Activated gamma-delta T cell treated with anti-CD3 and anti-CD28 coated beads, Interleukin-2, amount 50 U/mL, for 16 hours (primary cell): ENCODE results near the gene SUFU.

Source experiments
- DNase-seq: peaks from one replicate; pipeline ENCODE4 v3.0.0-alpha.2; 2020; ENCODE audit warnings: low read depth

The SUFU gene

DNA sequence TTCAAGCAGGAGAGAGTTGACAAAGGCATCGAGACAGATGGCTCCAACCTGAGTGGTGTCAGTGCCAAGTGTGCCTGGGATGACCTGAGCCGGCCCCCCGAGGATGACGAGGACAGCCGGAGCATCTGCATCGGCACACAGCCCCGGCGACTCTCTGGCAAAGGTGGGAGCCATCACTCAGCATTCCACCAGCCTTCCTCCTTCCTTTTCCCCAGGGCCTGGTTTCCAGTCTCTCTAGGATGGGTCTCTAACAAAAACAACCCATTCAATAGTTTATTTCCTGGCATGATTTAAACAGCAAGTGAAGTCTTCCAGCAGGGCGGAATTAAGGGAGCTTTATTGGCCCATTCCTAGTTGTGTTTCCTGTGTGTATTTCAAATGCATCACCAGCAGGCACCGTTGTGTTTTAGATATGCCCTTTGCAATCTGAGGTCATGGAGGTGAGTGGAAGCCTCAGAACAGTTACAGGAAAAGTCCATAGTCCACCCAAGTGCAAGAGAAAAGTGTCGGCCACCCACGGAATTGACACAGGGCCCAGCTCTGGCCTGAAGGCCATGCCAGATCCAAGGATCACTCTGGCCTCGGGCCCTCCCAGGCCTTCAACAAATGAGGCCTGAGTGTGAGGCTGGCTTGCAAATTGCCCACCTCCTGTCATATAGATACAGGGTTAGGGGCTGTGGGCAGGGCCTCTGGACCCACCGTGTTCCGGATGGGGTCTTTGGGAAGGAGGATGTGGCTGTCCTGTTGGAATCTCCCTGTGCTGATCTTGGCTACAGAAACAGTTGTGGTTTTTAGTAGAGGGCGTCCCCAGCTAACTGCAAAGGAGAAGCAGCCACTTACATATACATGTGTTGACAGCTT, 93.6 kb downstream of the SUFU start:
- DNase-seq = no peak

DNA sequence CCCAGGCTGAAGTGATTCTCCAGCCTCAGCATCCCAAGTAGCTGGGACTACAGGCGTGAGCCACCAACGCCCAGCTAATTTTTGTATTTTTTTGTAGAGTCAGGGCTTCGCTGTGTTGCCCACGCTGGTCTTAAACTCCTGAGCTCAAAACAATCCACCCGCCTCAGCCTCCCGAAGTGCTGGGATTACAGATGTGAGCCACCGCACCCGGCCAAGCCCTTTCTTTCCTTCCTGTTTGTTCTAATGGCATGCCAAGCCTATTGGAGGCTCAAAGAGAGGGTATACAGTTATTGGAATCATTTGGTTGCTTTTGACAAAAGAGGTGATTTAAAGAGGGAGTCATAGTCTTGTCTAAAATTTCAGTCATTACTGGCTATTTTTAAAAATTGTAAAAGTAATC, 94.5 kb downstream of the SUFU start:
- no peak for DNase-seq

DNA sequence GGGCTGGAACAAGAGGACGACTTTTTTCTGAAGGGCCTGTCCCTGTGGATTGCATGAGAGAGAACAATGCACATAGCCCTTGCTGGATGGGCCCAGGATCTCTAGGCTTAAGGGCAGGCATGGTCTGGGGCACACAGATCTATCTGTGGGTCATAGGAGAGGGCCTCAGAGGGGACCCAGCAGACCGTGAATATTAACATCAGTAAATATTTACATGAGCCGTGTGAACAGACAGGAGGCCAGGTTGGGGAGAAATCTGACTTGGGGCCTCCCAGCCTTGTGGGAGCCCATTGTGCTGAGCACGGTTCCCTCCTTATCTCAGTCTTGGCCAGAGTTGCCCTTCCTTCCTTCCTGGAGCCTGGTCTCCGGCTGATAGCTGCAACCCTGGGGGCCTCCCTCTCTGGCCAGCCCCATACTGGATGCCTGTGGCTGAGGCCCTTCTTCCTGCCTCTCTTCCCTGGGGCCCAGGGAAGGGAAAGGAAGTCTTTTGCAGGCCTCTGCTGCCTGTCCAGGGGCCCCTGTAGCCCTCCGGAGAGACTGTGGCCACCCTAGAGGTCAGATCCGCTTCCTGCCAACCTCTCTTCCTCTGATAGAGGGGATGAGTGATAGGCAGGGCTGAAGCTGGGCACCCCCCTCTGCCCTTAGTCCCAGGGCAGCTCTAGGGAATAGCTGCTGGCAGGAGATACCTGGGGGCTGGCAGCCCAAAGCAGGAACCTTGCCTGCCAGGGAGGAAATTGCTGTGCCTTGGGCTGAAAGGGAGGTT, 96.0 kb downstream of the SUFU start:
- DNase-seq = no peak

DNA sequence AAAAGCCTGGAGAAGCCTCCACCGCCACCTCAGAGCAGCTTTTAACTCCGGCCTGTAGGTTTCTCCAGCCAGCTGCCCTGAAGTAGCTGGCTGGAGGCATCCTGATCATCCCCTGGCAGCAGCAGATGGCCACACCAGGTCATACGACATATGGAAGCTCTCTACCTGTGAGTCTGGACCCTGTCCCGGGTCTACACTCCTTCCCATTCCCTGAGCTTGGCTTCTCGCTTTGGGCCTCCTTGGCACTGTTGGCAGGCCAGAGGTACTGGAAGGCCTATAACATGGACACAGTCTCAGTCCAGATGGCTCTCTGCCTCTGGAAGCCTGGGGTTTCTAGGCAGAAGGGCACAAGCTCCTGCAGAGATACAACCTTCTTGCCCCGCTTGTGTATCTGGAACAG, 97.0 kb downstream of the SUFU start:
- no peak for DNase-seq

DNA sequence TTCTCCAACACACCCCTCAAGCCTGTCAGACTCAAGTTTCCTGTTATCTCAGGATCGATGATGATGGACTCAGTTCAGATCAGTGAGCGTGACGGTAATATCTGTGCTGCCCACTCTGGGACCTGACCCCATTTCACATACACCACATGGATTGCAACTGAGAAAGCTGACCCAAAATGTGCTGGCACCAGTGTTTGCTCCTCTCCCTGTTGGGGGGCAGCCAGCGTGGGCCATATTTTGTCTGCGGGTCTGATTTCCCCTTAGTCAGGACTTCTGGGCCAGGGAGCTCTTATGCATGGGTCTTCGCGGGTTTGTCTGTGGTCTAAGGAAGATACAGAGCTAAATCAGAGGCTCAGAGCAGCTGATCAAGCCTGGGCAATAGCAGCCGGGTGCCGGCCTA, 97.9 kb downstream of the SUFU start:
- no peak for DNase-seq

DNA sequence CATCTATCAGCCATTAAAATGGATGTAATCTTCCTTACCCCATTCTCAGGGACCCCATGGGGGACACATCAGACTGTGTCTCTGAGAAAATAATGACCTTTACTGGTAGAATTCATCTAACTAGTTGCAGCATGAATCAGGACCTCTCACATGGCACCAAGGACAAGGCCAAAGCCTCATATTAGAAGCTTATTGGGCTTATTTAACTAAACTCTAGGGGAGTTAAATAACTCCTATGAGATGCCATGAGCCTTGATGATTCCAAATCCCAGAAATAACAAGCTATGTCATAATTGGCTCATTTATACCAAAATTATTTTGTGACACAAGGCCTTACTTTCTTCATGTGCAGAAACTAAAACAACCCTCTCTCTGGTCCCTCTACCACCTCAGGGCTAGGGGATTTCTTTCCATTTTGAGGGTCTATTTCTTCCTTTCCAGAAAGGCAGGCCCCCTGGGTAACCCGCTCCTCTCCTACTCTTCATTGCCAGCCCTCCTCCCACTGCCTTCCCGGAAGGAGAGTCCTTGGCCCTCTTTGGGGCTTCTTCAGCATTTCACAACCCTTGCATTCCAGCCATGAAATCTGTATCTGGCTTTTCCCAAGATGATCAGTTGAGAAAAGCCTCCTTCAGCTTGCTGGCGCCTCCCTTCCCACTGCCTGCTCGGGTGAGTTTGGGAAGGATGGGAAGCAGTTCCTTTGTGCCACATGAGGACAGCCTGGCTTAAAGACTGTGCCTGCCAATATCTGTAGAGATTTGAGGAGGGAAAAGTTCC, 98.7 kb downstream of the SUFU start:
- no peak for DNase-seq

DNA sequence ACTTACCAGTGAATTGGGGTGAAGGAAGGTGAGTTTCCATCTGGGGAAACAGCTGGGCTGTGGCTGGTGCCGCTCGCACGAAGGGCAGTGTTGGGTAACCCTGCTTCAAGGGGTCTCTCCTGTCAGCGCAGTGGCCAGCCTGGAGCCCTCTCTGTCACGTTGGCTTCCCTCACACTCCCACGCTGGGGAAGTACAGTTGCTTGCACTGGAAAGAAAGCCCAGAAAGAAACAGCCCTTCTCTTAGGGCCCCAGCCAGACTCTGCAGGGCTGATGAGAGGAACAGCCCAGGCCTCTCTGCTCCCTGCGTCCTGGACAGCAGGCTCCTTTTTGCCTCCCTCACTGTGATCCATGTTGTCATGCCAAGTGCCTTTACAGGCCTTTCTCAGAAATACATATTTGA, 100.2 kb downstream of the SUFU start:
- DNase-seq = no peak

DNA sequence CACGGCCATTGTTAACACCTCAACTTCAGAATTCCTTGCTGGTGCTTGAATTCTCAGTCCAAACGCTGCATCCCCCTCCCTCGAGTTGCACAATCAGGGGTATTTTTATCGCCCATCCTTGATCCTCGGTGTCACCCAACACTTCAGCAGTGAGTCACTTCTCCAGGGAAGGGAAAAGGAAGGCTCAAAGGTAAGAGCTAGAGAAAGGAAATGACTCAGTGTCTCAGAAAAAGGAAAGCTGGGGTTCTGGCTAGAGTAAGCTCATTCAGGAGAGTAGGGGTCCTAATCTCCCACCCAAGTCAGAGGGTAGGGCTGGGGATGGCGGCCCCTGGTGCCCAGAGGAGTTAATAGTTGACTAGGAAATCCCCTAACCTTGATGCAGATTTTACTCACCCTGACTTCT, 100.7 kb downstream of the SUFU start:
- no peak for DNase-seq

DNA sequence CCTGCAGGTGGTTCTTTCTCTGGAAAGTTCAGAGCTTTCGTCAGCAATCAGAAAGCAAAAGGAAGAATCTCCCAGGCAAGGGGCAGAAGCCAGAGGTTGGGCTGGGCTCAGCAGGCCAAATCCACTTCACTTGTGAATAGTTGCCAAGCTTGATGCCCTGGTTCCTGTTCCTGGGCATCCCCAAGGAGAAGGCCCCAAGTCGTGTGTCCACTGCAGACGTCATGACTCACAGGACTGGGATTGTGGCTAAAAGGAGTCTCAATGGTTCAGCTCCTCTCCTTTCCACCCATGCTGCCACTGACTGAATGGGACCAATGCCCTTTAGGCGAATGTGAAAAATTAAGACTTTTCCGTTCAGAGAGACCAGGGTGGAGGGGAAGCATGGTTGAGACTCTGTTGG, 101.9 kb downstream of the SUFU start:
- no peak for DNase-seq

DNA sequence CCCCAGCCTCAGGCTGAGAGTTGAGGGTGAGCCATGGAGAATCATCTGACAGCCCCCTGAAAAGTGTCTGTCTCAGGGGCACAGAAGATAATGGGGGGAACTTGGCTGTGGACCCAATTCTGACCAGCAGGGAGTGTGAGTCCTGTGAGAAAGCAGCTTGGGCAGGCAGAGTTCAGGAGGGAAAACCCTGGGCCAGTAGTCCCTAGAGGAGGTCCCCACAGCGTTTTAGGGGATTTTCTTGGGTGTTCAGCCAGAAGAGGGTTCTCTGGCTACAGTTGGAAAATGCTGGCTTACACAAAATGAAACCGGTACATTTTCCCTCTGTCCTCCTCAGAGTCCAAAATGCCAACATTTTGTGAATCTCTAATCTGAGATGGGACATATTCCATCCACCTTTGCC, 104.7 kb downstream of the SUFU start:
- DNase-seq = no peak

DNA sequence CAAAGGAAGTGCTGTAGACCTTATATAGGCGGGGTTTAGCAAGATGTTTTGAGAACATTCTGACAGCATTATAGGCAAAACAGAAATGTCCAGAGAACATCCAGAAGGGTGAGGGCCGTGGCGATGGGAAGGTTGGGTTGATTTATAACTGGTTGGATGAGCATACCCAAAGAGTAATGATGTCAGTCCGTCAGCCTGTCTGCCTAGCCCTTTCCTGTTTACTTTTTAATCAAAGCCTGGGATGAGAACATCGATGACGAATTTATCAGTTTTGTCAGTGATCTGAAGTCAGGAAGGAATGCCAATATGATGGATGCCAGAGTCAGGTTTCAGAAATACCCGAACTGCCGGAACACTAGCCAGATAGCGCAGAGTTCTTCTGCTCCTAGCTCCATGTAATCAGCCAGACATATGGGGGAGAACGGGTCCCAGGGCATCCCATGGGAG, 106.7 kb downstream of the SUFU start:
- no peak for DNase-seq

DNA sequence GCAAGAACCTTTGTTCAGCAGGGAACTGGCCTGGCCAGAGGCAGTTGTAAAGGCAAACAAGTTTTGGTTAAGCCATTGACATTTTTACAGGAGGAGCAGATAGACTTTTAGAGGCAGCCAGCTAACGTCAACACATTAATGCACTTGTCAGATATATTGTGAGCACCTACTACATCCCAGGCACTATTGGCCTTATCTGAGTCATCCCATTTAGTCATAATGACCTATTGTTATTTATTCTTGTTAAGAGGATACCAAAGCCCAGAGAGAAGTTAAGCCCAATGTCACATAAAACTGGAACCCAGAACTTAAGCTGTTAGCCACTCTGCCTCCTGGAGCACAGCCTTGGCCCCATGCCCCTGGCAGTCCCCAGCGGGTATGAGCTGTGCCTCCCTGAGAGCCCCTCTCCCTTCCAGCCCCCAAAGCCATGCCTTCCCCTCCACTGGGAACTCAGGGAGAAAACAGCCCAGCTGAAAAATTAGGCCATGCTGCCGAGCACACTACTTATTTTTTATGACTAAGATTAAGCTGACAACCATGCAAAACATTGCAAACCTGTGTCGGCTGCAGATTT, 107.8 kb downstream of the SUFU start:
- DNase-seq = no peak

DNA sequence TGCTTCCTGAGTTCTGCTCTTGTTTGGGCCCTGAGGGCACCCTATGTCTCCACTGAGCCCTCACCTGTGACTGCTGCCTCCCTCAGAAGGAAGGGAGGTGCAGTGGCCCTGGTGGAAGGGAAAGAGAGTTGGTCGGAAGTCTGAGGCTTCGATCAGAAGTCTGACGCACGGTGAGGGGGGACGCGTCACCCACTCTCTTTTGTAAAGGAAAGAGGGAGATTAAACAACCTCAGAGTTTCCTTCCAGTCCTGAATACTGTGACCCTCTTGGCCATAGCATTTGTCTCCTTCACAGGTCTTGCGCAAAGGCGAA, 109.1 kb downstream of the SUFU start:
- peak; percentile 31 for DNase-seq

DNA sequence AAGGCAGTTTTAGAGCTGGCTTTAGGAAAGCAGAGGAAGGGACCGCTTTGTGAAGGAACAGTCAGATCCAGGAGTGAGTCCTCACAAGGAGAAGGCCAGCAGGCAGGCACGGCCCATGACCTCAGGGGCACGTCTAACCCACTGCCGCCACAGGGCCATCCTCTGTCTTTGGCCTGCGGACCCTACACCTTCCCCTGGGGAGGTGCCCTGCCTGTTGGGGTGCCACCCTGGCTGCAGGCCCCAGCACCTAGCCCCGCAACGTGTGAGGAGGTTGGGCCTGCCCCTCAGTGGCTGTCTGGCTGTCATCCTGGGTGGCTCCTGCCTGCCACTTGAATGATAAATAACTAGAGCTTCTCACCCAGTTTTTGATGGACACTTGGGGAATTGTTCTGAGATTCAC, 109.5 kb downstream of the SUFU start:
- no peak for DNase-seq

DNA sequence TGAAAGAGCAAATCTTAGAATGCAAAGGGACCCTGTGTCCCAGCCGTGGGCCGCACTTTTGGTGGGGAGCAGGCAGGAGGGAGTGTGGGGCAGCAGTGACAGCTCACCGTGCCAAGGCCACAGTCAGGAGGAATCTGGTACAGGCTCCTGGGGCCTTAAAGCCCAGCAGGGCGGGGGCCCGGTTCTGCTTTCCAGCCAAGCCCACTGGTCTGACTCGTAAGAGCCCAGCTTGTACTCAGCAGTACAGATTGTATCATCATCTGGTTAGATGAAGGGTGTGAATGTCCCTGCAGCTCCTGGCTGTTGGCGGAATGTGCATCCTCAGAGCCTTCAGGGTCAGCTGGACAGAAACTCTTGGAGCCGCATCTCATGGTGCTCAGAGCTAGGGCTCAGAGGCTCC, 110.0 kb downstream of the SUFU start:
- DNase-seq = no peak

DNA sequence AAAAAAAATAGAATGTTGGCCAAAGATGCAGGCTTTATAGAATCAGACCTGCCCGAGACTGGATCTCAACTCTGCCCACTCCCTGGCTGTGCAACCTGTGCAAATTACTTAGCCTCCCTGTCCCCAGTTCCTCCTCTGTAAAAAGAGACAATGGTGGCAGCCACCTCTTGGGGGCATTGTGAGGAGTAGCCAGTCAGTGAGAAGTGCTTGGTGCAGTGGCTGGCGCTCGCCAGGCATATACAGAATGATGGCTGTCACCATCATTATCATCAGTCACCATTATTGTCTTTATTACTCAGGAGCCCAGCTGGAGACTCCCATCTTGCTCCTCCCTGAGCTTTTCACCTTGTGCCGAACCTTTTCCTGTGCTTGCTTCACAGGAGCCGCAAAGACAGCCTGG, 111.1 kb downstream of the SUFU start:
- no peak for DNase-seq

DNA sequence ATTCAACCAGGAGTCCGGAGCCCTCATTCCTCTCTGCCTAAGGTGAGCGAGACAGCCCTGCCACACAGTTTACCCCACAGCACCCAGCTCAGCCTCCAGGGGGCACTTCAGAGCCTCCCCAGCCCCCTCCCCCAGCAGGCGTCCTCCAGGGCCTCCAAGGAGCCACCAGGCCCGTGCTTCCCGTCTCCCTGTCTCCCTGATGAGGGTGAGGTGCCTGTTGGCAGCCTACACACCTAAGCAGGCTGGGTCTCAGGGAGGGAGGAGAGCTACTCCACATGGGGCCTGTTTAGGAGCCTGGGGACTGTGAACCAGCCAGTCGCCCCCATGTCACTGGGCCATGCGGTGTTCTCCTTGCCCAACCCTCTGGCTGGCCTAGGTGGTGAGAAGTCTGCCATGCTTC, 111.6 kb downstream of the SUFU start:
- DNase-seq = no peak

DNA sequence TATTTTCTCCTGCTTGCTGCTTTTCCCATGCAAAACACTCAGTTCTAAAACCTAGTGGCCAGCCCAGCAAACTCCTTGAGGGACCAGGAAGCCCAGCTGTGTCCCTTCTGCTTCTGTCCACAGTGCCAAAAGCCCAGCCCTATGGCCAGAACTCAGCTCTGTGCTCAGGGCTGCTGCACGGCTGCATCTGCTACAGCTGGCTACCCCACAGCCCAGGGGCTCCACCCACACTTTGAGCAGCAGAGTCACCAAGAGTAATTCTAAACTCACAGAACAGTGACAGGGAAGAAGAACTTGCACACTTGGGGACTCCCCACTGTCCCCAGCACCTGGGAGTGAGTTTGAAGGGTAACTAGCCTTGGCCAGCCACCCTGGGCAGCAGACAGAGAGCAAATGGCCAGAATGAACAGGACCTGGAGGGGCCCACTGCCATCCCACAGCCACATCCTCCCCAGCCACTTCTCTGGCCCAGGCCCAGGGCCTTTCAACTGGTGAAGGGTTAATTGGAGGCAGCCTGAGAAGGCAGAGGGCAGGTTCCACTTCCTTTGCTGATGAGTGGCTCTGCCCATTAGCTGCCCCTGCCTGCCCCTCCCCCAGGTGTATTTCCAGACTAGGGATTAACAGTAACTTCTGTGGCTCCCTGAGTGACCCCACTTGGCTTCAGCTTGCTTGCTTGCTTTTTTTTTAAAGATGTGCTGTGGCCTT, 112.4 kb downstream of the SUFU start:
- DNase-seq = no peak

DNA sequence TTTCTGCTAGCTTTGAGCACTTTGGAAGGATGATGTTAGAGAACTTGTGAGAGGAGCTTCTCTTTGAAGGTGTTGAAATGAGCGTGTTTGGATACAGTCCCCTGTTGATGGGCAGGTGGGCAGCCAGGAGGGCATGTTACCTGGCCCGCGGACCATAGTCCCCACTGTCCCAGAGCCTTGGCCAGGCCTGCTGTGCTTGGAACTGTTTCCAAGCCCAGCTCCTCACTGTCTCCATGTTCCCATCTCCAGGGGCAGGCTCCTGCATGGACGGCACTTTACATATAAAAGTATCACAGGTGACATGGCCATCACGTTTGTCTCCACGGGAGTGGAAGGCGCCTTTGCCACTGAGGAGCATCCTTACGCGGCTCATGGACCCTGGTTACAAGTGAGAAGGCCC, 113.3 kb downstream of the SUFU start:
- DNase-seq = no peak

DNA sequence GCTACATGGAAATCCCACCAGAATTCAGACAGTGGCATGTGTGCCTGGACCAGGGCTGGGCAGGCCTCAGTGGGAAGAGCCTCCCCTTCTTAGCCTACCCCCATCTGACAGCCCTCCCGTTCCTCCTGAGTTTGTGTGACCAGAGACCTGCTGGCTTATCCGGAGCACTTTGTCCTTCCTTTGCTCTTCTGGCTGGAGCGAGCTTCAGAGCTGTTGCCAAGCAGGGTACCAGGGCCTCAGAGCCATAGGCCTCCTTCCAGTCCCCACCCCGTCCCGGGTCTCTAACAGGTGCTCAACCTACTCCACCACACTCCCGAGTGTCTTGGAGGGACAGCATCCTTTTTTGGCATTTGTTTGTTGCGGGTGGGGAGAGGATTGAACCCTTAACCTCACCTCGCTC, 114.0 kb downstream of the SUFU start:
- DNase-seq = no peak

DNA sequence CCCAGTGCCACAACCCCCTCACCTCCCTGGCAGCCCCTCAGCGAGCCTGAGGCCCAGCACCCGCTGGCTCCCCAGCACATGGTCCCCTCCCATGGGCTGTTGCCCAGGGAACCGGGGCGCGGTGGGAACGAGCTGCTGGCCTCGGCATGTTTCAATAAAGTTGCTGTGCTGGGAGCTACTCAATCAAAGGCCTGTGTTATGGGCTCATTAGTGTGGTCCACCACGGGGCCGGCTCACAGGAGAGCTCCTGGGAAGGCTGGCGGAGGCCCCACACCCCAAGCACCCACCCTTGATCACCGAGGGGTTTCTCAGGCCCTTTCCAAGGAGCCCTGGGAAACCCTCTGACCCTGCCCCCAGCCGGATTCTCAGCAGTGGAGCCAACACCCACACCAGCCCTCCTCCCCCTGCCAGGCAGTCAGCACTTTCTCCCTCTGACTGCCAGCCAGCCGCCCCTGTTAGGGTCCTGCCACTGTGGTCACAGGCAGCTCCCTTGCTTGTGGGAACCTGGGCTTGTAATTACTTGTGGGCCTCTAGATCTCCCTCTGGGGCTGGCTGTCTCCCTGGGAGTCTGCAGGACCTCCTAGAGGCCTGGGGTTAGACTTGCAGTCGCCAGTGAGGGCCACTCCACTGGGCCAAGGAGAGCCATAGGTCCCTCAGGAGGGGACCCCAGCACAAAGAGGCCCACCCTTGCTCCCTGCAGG, 115.7 kb downstream of the SUFU start:
- DNase-seq = no peak
